ENCODE measurements around the gene BCAS3.

Gene BCAS3

GRCh38 chr17:60959011-60959410, 281.4 kb downstream of the BCAS3 start:
- Histone ChIP-seq H3K27ac (ENCODE audit: poor library complexity, severe bottlenecking) (no peak overlapping the region), H3K4me1 (ENCODE audit: insufficient read depth, poor library complexity, severe bottlenecking) (no peaks in the 10 kb centered on the region), H3K36me3 (ENCODE audit: low read depth) (no peaks in the 10 kb centered on the region), H3K27me3 (ENCODE audit: insufficient read depth, poor library complexity, severe bottlenecking) (no peaks in the 10 kb centered on the region), H3K9me3 (ENCODE audit: severe bottlenecking) (no peaks in the 10 kb centered on the region), H3K4me3 (ENCODE audit: severe bottlenecking) (no peak overlapping the region)
- TF ChIP-seq CTCF (IDR thresholded peaks at IDR 0.05; ENCODE audit: poor library complexity, severe bottlenecking): no peak
- DNase-seq (ENCODE audit: low spot score) (no peak), ATAC-seq (ENCODE audit: low read depth) (no peak)

- Histone ChIP-seq H3K36me3 (ENCODE audit: low read depth) (no peaks in the 10 kb centered on the region), H3K9me3 (ENCODE audit: severe bottlenecking) (peaks cover 5% of the 10 kb centered on the region), H3K4me1 (ENCODE audit: insufficient read depth, poor library complexity, severe bottlenecking) (no peaks in the 10 kb centered on the region), H3K4me3 (ENCODE audit: severe bottlenecking) (no peak overlapping the region), H3K27ac (ENCODE audit: poor library complexity, severe bottlenecking) (no peak overlapping the region), H3K27me3 (ENCODE audit: insufficient read depth, poor library complexity, severe bottlenecking) (no peaks in the 10 kb centered on the region)
- no peak for ATAC-seq (ENCODE audit: low read depth)
- no peak for TF ChIP-seq CTCF (IDR thresholded peaks at IDR 0.05; ENCODE audit: poor library complexity, severe bottlenecking)
- DNase-seq (ENCODE audit: low spot score): no peak
These were observed 282.0 kb downstream of the BCAS3 start for GRCh38 chr17:60959696-60960095.

- ATAC-seq (ENCODE audit: low read depth) (no peak), DNase-seq (ENCODE audit: low spot score) (no peak)
- Histone ChIP-seq H3K36me3 (ENCODE audit: low read depth) (no peaks in the 10 kb centered on the region), H3K27ac (ENCODE audit: poor library complexity, severe bottlenecking) (no peak overlapping the region), H3K4me3 (ENCODE audit: severe bottlenecking) (no peak overlapping the region), H3K9me3 (ENCODE audit: severe bottlenecking) (peaks cover 5% of the 10 kb centered on the region), H3K27me3 (ENCODE audit: insufficient read depth, poor library complexity, severe bottlenecking) (no peaks in the 10 kb centered on the region), H3K4me1 (ENCODE audit: insufficient read depth, poor library complexity, severe bottlenecking) (no peaks in the 10 kb centered on the region)
- no peak for TF ChIP-seq CTCF (IDR thresholded peaks at IDR 0.05; ENCODE audit: poor library complexity, severe bottlenecking)
These were observed 282.9 kb downstream of the BCAS3 start for GRCh38 chr17:60960398-60961065.

GRCh38 chr17:60964160-60964559, 286.5 kb downstream of the BCAS3 start:
- ATAC-seq (ENCODE audit: low read depth): no peak
- DNase-seq (ENCODE audit: low spot score): no peak
- no peak for TF ChIP-seq CTCF (IDR thresholded peaks at IDR 0.05; ENCODE audit: poor library complexity, severe bottlenecking)
- Histone ChIP-seq H3K36me3 (ENCODE audit: low read depth) (no peaks in the 10 kb centered on the region), H3K27me3 (ENCODE audit: insufficient read depth, poor library complexity, severe bottlenecking) (no peaks in the 10 kb centered on the region), H3K27ac (ENCODE audit: poor library complexity, severe bottlenecking) (no peak overlapping the region), H3K9me3 (ENCODE audit: severe bottlenecking) (peaks cover 5% of the 10 kb centered on the region), H3K4me3 (ENCODE audit: severe bottlenecking) (no peak overlapping the region), H3K4me1 (ENCODE audit: insufficient read depth, poor library complexity, severe bottlenecking) (no peaks in the 10 kb centered on the region)

GRCh38 chr17:60968266-60968665, 290.6 kb downstream of the BCAS3 start:
- Histone ChIP-seq H3K27me3 (ENCODE audit: insufficient read depth, poor library complexity, severe bottlenecking) (no peaks in the 10 kb centered on the region), H3K27ac (ENCODE audit: poor library complexity, severe bottlenecking) (no peak overlapping the region), H3K4me1 (ENCODE audit: insufficient read depth, poor library complexity, severe bottlenecking) (no peaks in the 10 kb centered on the region), H3K9me3 (ENCODE audit: severe bottlenecking) (peaks cover 5% of the 10 kb centered on the region), H3K4me3 (ENCODE audit: severe bottlenecking) (no peak overlapping the region), H3K36me3 (ENCODE audit: low read depth) (no peaks in the 10 kb centered on the region)
- TF ChIP-seq CTCF (IDR thresholded peaks at IDR 0.05; ENCODE audit: poor library complexity, severe bottlenecking): no peak
- ATAC-seq (ENCODE audit: low read depth): no peak
- DNase-seq (ENCODE audit: low spot score): no peak

Measured in RWPE2 (cell line).